Cardiac fibroblast (primary cell): ENCODE measurements around the gene EZR.

Experiments used
- DNase-seq, 2 donors: peaks; one replicate each; pipeline versions ENCODE4 v3.0.0 to v3.0.0-alpha.2; 2010; ENCODE audit warnings: low read depth in 2 of 2
- H3K4me3 ChIP-seq, 2 donors: replicated peaks in 1 of 2; 1 replicate in 1 of 2; 2 replicates in 1 of 2; pipeline ENCODE4 v1.5.1; 2011; ENCODE audit warnings: low read depth in 2 of 2, low read length in 2 of 2, mild to moderate bottlenecking in 2 of 2, moderate library complexity in 1 of 2
- TF ChIP-seq, protein P1 (sequence below): IDR thresholded peaks from one replicate; pipeline ENCODE4 v1.5.1; 2011; ENCODE audit warnings: low read depth, mild to moderate bottlenecking, low read length, inconsistent platforms

EZR gene

DNA sequence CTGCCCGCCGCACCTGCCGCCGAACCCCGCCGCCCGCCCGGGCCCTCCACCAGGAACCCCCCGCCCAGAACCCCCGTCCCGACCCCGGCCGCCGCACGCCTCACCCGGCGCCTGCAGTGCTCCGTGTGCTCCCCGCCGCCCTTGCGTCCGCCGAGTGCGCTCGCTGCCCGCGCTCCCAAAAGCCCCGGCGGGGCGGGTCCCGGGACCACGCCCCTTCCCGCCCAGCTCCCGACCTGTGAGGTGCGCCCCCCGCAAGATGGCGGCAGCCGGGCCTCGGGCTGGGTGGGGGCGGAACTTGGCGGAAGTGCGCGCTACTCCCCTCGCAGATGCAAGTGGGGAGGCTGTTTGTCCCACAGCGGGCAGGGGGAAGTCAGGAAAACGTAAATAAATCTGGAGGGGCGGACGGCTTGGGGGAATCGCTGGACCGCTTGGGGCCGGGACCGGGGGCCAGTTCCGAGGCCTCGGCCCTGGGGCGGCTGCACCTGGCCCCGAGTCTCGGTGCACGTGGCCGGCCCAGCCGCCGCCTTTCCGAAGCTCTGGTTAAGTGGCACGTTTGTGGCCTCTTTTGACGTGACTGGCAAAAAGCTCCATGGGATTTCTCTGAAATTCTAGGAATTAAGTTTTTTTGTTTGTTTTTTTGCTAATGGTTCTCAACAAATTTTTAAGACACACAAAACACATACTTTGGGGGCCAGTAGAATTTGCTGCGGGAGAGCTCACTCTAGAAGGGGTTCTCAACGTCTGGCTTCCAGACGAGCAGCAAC is at the start of gene EZR:
Gene EZR, minus strand, starts transcription at position 156 of the 764 bp plus-strand sequence. CDS start 1,275 bp downstream, outside the sequence.
- DNase-seq: peak; percentile 56 to 77
- peak within 1 kb of the TSS; percentile 75 to 88 for H3K4me3 ChIP-seq
- TF ChIP-seq, protein P1, sequence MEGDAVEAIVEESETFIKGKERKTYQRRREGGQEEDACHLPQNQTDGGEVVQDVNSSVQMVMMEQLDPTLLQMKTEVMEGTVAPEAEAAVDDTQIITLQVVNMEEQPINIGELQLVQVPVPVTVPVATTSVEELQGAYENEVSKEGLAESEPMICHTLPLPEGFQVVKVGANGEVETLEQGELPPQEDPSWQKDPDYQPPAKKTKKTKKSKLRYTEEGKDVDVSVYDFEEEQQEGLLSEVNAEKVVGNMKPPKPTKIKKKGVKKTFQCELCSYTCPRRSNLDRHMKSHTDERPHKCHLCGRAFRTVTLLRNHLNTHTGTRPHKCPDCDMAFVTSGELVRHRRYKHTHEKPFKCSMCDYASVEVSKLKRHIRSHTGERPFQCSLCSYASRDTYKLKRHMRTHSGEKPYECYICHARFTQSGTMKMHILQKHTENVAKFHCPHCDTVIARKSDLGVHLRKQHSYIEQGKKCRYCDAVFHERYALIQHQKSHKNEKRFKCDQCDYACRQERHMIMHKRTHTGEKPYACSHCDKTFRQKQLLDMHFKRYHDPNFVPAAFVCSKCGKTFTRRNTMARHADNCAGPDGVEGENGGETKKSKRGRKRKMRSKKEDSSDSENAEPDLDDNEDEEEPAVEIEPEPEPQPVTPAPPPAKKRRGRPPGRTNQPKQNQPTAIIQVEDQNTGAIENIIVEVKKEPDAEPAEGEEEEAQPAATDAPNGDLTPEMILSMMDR: no peak

DNA sequence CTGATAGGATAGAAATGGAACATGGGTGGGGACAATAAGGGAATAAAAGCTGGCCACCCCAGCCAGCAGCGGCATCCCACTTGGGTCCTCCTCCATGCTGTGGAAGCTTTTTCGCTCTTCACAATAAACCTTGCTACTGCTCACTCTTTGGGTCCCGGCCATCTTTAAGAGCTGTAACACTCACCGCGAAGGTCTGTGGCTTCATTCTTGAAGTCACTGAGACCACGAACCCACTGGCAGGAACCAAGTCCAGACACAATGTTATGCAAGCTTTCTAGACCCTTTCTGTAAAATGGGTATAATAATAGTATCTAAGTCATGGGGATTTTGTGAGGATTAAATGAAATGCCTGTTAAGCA is 48.9 kb upstream of the EZR start:
- H3K4me3 ChIP-seq: no peak overlapping the region
- TF ChIP-seq, protein P1: no peak
- no peak for DNase-seq

DNA sequence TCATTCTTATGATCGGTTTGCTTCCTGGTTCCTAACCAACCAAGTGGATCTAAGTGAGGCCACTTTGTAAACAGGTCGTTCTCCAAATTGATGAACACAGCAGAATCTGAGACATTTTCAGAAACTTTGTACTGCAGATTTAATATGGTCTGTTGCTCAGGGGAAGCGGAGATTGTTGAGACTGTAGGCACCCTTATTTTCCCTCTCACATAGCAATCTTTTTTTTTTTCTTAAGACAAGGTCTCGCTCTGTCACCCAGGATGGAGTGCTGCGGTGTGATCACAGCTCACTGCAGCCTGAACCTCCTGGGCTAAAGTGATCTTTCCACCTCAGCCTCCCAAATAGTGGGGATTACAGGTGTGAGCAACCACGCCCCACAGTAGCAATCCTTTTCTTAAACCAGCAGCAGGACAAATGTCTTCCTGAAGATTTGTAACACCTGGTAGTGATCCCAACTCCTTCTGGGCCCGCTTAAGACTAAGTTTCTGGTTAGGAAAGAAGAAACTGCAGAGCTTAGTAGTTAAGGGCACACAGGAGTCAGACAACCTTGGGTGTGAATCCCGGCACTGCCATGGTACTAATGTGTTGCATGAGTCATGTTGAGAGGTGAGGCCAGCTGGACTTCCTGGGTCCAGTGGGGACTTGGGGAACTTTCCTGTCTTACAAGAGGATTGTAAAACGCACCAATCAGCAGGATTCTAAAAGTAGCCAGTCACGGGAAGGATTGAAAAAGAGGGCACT is 48.4 kb upstream of the EZR start:
- no peak for DNase-seq
- TF ChIP-seq, protein P1: no peak
- H3K4me3 ChIP-seq: no peak overlapping the region

DNA sequence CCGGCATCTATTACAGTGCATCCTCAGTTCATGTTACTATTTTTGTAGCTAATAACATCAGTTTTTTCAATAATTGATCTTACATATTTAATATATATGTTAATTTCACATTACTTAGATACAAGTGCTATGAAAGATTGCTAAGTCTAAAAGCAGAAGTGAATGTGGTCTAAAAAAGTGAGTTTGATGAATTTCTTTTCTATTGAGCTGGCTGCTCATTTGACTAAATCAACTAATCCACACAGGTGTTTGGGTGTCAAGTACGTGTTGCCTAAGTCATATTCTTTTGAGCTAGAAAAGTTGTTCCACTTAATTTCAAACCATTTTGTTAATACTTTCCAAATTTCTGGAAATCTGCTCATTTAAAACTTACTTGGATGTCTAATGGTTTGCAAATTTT is 46.6 kb upstream of the EZR start:
- no peak for DNase-seq
- TF ChIP-seq, protein P1: no peak
- H3K4me3 ChIP-seq: no peak overlapping the region

DNA sequence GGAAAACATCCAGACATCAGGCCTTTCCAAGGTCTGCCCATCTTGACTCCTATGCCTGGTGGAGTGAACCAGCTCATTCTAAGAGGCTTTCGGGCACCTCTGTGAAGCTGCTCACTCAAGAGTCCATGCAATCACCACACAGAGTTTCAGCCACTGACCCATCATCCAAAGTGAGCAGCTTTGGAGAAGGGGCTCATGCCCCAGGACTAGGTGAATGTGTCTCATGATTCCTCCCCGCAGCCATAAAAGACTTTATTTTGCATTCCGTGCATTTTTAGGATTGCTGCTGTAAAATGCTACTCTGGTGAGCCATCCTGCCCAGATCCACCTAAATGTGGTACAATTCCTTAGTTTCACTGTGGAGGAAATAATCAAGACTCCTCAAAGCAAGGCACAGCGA is 44.5 kb upstream of the EZR start:
- DNase-seq: peak in 1 of 2 donors; percentile 23

DNA sequence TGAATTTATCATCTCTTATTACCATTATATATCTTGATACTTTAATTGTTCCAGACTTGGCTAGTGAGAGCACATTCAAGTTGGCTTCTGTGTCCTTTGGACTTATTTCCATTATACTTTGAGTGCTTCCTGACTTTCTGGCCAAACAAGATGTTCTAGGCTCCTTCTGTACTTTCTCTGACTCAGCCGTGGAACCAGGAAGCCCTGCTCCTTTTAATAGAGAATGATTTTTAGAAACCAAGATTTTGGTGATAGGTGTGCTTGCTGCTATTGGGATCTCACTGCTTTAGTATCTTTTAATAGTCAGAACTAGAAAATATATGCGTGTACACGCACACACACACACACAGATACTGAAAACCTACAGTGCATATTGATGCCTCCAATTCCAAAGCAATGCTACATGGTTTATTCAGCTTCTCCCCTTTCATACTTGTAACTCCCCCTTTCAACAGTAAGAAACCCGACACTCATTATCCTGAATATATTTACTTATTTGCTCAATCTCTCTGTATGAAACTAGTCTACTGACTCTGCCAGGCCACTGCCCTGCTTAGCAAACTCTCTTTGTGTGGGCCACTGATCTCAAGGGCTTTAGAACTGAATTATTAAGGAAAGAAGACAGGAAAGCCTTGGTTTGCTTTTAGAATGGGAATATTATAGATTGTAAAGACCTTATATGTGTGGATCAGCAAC is 42.7 kb upstream of the EZR start:
- no peak for DNase-seq
- TF ChIP-seq, protein P1: no peak
- no peak overlapping the region for H3K4me3 ChIP-seq

More for the DNA sequence above, 44.5 kb upstream of the EZR start:
- H3K4me3 ChIP-seq: no peak overlapping the region
- TF ChIP-seq, protein P1: no peak
